SK-N-MC (cell line): Measurements from ENCODE around the gene GDF3.
"Not testable (repeated sequence)": the region's sequence is repeated elsewhere in the genome, so short reads cannot be mapped to it uniquely, and the experiment has no call there.

Experiments used
- EZH2 ChIP-seq: fragments of 200-600 bp; sonication (generic); IDR thresholded peaks from one replicate; pipeline ENCODE4 v1.6.1; 2017; ENCODE audit warnings: antibody characterized with exemption
- POLR2AphosphoS5 ChIP-seq: IDR thresholded peaks from 2 replicates; pipeline ENCODE4 v1.6.1; 2012; ENCODE audit warnings: mild to moderate bottlenecking, low read depth, low read length, borderline replicate concordance

- TF ChIP-seq EZH2, POLR2AphosphoS5: not testable (repeated sequence)
These were observed 20.1 kb downstream of the GDF3 start for GRCh38 chr12:7675455-7675854.
